ENCODE data around the gene CHML.

- TF ChIP-seq, protein P1, sequence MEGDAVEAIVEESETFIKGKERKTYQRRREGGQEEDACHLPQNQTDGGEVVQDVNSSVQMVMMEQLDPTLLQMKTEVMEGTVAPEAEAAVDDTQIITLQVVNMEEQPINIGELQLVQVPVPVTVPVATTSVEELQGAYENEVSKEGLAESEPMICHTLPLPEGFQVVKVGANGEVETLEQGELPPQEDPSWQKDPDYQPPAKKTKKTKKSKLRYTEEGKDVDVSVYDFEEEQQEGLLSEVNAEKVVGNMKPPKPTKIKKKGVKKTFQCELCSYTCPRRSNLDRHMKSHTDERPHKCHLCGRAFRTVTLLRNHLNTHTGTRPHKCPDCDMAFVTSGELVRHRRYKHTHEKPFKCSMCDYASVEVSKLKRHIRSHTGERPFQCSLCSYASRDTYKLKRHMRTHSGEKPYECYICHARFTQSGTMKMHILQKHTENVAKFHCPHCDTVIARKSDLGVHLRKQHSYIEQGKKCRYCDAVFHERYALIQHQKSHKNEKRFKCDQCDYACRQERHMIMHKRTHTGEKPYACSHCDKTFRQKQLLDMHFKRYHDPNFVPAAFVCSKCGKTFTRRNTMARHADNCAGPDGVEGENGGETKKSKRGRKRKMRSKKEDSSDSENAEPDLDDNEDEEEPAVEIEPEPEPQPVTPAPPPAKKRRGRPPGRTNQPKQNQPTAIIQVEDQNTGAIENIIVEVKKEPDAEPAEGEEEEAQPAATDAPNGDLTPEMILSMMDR (IDR thresholded peaks at IDR 0.05): no peak
- no peak for TF ChIP-seq ZFX (IDR thresholded peaks at IDR 0.05; ENCODE audit: borderline replicate concordance)
Observed at GRCh38 chr1:241622669-241623068, 17.5 kb downstream of the CHML start.

Data from 22Rv1 (cell line).